Stimulated activated CD8-positive, alpha-beta memory T cell treated with anti-CD3 and anti-CD28 coated beads, Interleukin-7, amount 100 ng/mL, for 24 hours (primary cell): Measurements from ENCODE around the gene MARS2.
A peak's percentile ranks its signal among the peaks of the same experiment; 100 is the strongest.
"Not testable (repeated sequence)": the region's sequence is repeated elsewhere in the genome, so short reads cannot be mapped to it uniquely, and the experiment has no call there.

Source experiments
- DNase-seq: peaks from one replicate; pipeline ENCODE4 v3.0.0-alpha.2; 2020; ENCODE audit warnings: low read depth

MARS2 gene

GRCh38 chr2:197705121-197705911, at the start of gene MARS2:
Gene MARS2 (plus strand): TSS chr2:197705369. CDS start chr2:197705406, 37 bp downstream.
- peak; percentile 83 for DNase-seq

- no peak for DNase-seq
These were observed 47.6 kb upstream of the MARS2 start for GRCh38 chr2:197657562-197657961.

- no peak for DNase-seq
These were observed 43.5 kb upstream of the MARS2 start for GRCh38 chr2:197661626-197662025.

- DNase-seq, result no peak
These were observed 38.9 kb upstream of the MARS2 start for GRCh38 chr2:197666277-197666676.

- DNase-seq, result no peak
These were observed 36.9 kb upstream of the MARS2 start for GRCh38 chr2:197668296-197668695.

- DNase-seq, result no peak
These were observed 36.1 kb upstream of the MARS2 start for GRCh38 chr2:197669077-197669476.

GRCh38 chr2:197672371-197672893, 32.7 kb upstream of the MARS2 start:
- DNase-seq, result no peak

GRCh38 chr2:197673106-197673505, 32.1 kb upstream of the MARS2 start:
- DNase-seq, result no peak

GRCh38 chr2:197673606-197674005, 31.6 kb upstream of the MARS2 start:
- no peak for DNase-seq

GRCh38 chr2:197674060-197674459, 31.1 kb upstream of the MARS2 start:
- no peak for DNase-seq

- no peak for DNase-seq
These were observed 30.6 kb upstream of the MARS2 start for GRCh38 chr2:197674591-197674990.

- DNase-seq, result no peak
These were observed 29.9 kb upstream of the MARS2 start, which contains the start of gene RFTN2 for GRCh38 chr2:197675246-197675645. Gene RFTN2 (minus strand): TSS chr2:197675587. CDS start chr2:197675458, 129 bp downstream.

GRCh38 chr2:197675711-197676188, 29.4 kb upstream of the MARS2 start:
- no peak for DNase-seq

- no peak for DNase-seq
These were observed 28.1 kb upstream of the MARS2 start for GRCh38 chr2:197677056-197677455.

GRCh38 chr2:197677483-197677882, 27.7 kb upstream of the MARS2 start:
- DNase-seq, result no peak

- not testable (repeated sequence) for DNase-seq
These were observed 10.0 kb upstream of the MARS2 start for GRCh38 chr2:197695206-197695605.

- DNase-seq, result not testable (repeated sequence)
These were observed 9.2 kb upstream of the MARS2 start for GRCh38 chr2:197695971-197696370.

GRCh38 chr2:197696571-197696970, 8.6 kb upstream of the MARS2 start:
- not testable (repeated sequence) for DNase-seq

- DNase-seq, result not testable (repeated sequence)
These were observed 5.4 kb upstream of the MARS2 start for GRCh38 chr2:197699724-197700123.

GRCh38 chr2:197700960-197701359, 4.2 kb upstream of the MARS2 start:
- DNase-seq, result no peak

- DNase-seq, result no peak
These were observed 592 bp upstream of the MARS2 start for GRCh38 chr2:197704434-197705120.

- no peak for DNase-seq
These were observed 1.0 kb downstream of the MARS2 start for GRCh38 chr2:197705912-197706838.
